Measurements from ENCODE around the gene MCAM. TPM values are rescaled to one million over a fixed set of nuclear protein-coding genes. Genes with fewer than 3 reads are reported as not detected.

Gene MCAM
- total and polyA plus RNA-seq, 4 donors = 2.2 to 49.6 (median 9.3) TPM

DNA sequence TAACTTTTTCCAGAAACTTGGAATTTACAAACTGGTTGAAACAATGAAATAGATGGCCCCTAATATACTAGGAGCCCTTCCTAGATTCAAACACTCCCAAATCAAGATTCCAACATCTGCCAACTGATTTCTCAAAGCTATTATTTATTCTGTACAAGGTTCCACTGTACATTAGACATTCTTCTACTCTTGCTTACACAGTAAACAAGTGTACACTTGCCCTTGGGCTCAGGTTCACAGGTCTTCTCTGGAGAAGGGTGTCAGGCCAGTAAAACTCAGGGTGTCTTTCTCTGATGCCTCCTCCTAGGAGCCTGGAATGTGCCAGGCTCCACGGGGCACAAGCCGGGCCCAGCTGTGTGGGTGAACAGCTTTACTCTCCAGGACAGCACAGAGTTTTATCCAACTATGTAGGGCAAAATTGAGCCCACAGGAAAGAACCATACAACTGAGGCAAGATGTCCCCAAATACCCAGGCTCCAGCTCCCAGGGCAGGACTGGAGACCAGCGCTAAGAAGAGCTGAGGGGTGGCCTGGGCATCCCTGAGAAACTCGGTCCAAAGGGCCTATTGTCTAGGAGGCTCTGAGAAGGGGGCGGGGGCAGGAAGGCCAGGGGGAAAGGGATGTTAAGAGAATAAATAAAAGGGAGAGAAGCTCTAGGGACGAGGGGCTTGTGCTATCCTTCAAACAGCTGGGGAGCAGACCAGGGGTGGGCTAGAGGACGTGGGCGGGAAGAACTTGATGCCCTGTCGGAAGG is 38.3 kb upstream of the MCAM start:
- Histone ChIP-seq H3K36me3 (ENCODE audit: control insufficient read depth in 4 of 4, insufficient read depth in 3 of 4, low read depth in 1 of 4, low read length in 3 of 4) (peaks cover 0 to 19% (median 11%) of the 10 kb centered on the region in 4 donors), H3K9me3 (ENCODE audit: control insufficient read depth in 4 of 4, low read length in 3 of 4) (no peaks in the 10 kb centered on the region), H3K9ac (ENCODE audit: low read depth in 1 of 2, low read length in 2 of 2) (no peak overlapping the region), H3K27me3 (ENCODE audit: control insufficient read depth in 4 of 4, insufficient read depth in 4 of 4, low read length in 3 of 4) (no peaks in the 10 kb centered on the region), H3K4me3 (ENCODE audit: low read depth in 1 of 3, low read length in 3 of 3) (no peak overlapping the region), H3K27ac (ENCODE audit: low read depth in 1 of 2, low read length in 2 of 2) (no peak overlapping the region), H3K4me1 (ENCODE audit: control insufficient read depth in 4 of 4, insufficient read depth in 4 of 4, low read length in 3 of 4) (peaks cover 5 to 30% (median 14%) of the 10 kb centered on the region in 4 donors)
- WGBS = 82% methylated on average over 9 of the region's 9 CpGs
- no peak for TF ChIP-seq JUND (IDR thresholded peaks at IDR 0.05)
- TF ChIP-seq, protein P1, sequence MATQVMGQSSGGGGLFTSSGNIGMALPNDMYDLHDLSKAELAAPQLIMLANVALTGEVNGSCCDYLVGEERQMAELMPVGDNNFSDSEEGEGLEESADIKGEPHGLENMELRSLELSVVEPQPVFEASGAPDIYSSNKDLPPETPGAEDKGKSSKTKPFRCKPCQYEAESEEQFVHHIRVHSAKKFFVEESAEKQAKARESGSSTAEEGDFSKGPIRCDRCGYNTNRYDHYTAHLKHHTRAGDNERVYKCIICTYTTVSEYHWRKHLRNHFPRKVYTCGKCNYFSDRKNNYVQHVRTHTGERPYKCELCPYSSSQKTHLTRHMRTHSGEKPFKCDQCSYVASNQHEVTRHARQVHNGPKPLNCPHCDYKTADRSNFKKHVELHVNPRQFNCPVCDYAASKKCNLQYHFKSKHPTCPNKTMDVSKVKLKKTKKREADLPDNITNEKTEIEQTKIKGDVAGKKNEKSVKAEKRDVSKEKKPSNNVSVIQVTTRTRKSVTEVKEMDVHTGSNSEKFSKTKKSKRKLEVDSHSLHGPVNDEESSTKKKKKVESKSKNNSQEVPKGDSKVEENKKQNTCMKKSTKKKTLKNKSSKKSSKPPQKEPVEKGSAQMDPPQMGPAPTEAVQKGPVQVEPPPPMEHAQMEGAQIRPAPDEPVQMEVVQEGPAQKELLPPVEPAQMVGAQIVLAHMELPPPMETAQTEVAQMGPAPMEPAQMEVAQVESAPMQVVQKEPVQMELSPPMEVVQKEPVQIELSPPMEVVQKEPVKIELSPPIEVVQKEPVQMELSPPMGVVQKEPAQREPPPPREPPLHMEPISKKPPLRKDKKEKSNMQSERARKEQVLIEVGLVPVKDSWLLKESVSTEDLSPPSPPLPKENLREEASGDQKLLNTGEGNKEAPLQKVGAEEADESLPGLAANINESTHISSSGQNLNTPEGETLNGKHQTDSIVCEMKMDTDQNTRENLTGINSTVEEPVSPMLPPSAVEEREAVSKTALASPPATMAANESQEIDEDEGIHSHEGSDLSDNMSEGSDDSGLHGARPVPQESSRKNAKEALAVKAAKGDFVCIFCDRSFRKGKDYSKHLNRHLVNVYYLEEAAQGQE (IDR thresholded peaks at IDR 0.05) = no peak
- TF ChIP-seq EGR1 (IDR thresholded peaks at IDR 0.05; ENCODE audit: low read depth in 2 of 2) = no peak
- TF ChIP-seq YY1 (IDR thresholded peaks at IDR 0.05) = no peak
- no peak for TF ChIP-seq FOXA1 (IDR thresholded peaks at IDR 0.05)
- TF ChIP-seq, protein P2, sequence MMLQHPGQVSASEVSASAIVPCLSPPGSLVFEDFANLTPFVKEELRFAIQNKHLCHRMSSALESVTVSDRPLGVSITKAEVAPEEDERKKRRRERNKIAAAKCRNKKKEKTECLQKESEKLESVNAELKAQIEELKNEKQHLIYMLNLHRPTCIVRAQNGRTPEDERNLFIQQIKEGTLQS (IDR thresholded peaks at IDR 0.05) = no peak
- TF ChIP-seq FOXA2 (IDR thresholded peaks at IDR 0.05) = no peak
- TF ChIP-seq RXRA (IDR thresholded peaks at IDR 0.05) = no peak
- no peak for TF ChIP-seq HNF4A (conservative IDR thresholded peaks at IDR 0.05)
- no peak for DNase-seq (ENCODE audit: low spot score)

DNA sequence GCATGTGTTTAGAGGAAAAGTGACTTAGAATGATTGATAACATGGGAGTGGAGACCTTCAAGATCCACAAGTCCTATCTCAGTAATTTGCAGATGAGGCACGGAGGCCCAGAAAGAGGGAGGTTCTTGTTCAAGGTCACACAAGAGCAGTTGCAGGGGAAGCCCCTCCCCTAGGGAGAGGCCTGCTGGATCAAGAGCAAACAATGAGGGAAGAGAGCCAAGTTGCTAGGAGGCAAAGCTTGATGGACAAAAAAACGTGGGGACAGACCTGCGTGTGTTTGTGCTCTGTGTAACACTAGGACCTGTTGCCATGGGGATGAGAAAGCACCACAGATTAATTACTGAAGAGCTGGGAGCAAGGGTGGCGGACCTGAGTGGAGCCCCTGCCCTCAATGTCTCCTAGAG is 35.9 kb upstream of the MCAM start:
- H3K4me1 ChIP-seq (ENCODE audit: control insufficient read depth in 4 of 4, insufficient read depth in 4 of 4, low read length in 3 of 4) = peaks cover 5 to 24% (median 14%) of the 10 kb centered on the region in 4 donors
- 31% methylated on average over 4 of the region's 4 CpGs for WGBS
- H3K27ac ChIP-seq (ENCODE audit: low read depth in 1 of 2, low read length in 2 of 2) = no peak overlapping the region
- no peak for DNase-seq (ENCODE audit: low spot score)
- H3K9me3 ChIP-seq (ENCODE audit: control insufficient read depth in 4 of 4, low read length in 3 of 4) = no peaks in the 10 kb centered on the region
- H3K9ac ChIP-seq (ENCODE audit: low read depth in 1 of 2, low read length in 2 of 2) = no peak overlapping the region
- H3K27me3 ChIP-seq (ENCODE audit: control insufficient read depth in 4 of 4, insufficient read depth in 4 of 4, low read length in 3 of 4) = no peaks in the 10 kb centered on the region
- TF ChIP-seq HNF4G (IDR thresholded peaks at IDR 0.05) = no peak
- TF ChIP-seq RAD21 (IDR thresholded peaks at IDR 0.05) = peak in 1 of 2 donors; percentile 15
- TF ChIP-seq FOXA2 (IDR thresholded peaks at IDR 0.05) = no peak
- TF ChIP-seq, protein P3, sequence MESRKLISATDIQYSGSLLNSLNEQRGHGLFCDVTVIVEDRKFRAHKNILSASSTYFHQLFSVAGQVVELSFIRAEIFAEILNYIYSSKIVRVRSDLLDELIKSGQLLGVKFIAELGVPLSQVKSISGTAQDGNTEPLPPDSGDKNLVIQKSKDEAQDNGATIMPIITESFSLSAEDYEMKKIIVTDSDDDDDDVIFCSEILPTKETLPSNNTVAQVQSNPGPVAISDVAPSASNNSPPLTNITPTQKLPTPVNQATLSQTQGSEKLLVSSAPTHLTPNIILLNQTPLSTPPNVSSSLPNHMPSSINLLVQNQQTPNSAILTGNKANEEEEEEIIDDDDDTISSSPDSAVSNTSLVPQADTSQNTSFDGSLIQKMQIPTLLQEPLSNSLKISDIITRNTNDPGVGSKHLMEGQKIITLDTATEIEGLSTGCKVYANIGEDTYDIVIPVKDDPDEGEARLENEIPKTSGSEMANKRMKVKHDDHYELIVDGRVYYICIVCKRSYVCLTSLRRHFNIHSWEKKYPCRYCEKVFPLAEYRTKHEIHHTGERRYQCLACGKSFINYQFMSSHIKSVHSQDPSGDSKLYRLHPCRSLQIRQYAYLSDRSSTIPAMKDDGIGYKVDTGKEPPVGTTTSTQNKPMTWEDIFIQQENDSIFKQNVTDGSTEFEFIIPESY (IDR thresholded peaks at IDR 0.05) = no peak
- TF ChIP-seq EGR1 (IDR thresholded peaks at IDR 0.05; ENCODE audit: low read depth in 2 of 2) = no peak
- no peak for TF ChIP-seq TAF1 (conservative IDR thresholded peaks at IDR 0.05)
- peak; percentile 16 for TF ChIP-seq SP1 (IDR thresholded peaks at IDR 0.05)
- no peak for TF ChIP-seq YY1 (IDR thresholded peaks at IDR 0.05)
- no peak for TF ChIP-seq GABPA (IDR thresholded peaks at IDR 0.05 in 1 of 2, conservative IDR thresholded peaks at IDR 0.05 in 1 of 2)
- TF ChIP-seq HNF4A (conservative IDR thresholded peaks at IDR 0.05) = no peak
- TF ChIP-seq FOXA1 (IDR thresholded peaks at IDR 0.05) = no peak
- TF ChIP-seq, protein P2 (IDR thresholded peaks at IDR 0.05) = no peak
- TF ChIP-seq, protein P4, sequence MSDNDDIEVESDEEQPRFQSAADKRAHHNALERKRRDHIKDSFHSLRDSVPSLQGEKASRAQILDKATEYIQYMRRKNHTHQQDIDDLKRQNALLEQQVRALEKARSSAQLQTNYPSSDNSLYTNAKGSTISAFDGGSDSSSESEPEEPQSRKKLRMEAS (IDR thresholded peaks at IDR 0.05) = no peak
- TF ChIP-seq, protein P1 (IDR thresholded peaks at IDR 0.05) = no peak
- TF ChIP-seq JUND (IDR thresholded peaks at IDR 0.05) = no peak
- no peak for TF ChIP-seq NR2F2 (IDR thresholded peaks at IDR 0.05)
- no peak for TF ChIP-seq RXRA (IDR thresholded peaks at IDR 0.05)
- peaks cover 0 to 5% (median 1%) of the 10 kb centered on the region in 4 donors for H3K36me3 ChIP-seq (ENCODE audit: control insufficient read depth in 4 of 4, insufficient read depth in 3 of 4, low read depth in 1 of 4, low read length in 3 of 4)
- no peak overlapping the region for H3K4me3 ChIP-seq (ENCODE audit: low read depth in 1 of 3, low read length in 3 of 3)
